Measurements from ENCODE around the gene MYH14.

Gene MYH14

DNA sequence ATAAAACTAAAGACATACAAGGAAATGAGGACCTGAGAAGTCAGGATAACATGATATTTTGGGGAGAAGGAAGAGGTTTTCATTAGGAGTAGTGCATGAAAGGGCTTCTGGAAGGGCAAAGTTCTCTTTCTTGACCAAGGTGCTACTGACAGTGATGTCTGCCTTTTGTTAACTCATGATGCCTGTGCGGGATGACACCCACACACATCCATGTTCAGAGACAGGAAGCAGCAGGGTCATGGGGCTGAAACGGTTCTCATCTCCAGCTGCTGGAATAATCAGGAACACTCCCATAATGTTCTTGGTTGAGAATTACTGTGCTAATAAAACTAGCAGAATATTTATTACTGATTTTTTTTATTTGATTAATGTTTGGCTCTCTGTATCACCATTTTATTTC, 96.6 kb downstream of the MYH14 start:
- no peak for DNase-seq

- no peak for DNase-seq
Observed at GRCh38 chr19:50300814-50301606, 97.6 kb downstream of the MYH14 start.

DNA sequence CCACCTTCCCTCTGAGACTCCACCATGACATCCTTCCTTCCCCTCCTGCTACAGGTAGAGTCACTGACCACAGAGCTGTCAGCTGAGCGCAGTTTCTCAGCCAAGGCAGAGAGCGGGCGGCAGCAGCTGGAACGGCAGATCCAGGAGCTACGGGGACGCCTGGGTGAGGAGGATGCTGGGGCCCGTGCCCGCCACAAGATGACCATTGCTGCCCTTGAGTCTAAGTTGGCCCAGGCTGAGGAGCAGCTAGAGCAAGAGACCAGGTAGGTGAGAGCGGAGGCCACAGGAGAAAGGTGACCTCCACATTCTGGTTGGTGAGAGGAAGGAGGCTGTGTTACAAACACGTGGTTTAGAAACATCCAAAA, 98.2 kb downstream of the MYH14 start:
- no peak for DNase-seq

- no peak for DNase-seq
Observed at GRCh38 chr19:50303558-50303957, 100.1 kb downstream of the MYH14 start.

GRCh38 chr19:50308991-50309390, 105.6 kb downstream of the MYH14 start:
- DNase-seq = no peak

DNA sequence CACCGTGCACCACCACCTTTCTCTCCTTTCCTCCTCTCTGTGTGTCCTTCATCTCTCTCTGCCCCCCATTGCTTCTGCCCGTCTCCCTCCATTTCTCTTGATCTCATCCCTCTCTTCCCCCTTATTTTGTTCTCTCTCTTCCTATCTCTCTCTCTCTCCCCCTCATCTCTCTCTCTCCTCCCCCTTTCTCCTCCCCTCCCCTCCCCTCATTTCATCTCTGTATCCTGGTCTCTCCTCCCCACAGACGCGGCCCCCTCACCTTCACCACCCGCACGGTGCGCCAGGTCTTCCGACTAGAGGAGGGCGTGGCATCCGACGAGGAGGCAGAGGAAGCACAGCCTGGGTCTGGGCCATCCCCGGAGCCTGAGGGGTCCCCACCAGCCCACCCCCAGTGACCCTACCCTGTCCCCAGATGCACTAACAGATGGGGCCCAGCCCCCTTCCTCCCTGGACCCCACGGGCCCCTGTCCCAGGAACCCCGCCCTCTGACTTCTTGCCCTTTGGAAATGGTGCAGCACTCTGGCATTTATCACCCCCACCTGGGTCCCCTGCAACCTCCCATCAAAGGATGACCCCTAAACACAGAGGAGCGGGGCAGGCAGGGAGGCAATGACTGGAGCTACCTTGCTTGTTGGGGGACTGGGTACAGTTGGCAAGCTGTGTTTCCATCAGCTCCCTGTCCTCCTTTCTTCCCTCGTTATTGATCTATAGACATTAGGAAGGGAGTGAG, 106.1 kb downstream of the MYH14 start:
- no peak for DNase-seq

GRCh38 chr19:50310759-50311465, 107.5 kb downstream of the MYH14 start:
- no peak for DNase-seq

DNA sequence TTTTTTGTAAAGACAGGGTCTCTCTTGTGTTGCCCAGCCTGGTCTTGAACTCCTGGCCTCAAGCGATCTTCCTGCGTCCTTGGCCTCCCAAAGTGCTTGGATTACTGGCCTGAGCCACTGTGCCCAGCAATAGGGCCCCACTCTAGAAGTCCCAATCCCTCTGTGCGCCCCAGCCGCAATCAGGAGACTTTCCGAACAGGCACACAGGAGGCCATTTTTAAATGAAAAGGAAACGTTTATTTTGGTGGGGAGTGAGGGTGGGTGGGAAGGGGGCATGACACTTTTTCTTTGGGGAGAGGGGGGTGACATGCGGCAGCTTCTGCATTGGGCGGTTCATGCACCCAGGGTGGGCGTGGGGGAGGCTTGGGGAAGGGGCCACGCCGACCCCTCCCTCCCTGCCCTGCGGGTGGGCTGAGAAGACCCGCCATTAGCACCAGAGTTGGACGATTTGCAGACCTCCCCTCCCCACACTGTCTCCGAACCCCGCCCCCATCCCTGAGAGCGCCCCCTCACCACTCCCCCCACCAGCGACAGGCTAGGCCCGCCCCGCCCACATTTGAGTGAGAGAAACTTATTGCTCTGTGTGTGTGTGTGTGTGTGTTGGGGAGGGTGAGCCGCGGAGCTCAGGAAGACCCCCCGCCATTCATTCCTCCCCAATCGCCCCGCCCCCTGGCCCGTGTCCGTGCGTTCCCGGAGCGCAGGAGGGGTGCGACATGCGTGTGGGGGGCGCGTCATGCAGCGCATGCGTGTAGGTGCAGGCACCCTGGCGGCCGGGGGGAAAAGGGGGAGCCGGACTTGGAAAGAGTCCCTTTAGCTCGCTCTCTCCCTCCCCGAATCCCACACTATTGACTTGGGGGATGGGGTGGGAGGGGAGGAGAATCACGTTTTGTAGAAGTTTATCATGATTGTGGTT, 108.6 kb downstream of the MYH14 start:
- DNase-seq = no peak

DNA sequence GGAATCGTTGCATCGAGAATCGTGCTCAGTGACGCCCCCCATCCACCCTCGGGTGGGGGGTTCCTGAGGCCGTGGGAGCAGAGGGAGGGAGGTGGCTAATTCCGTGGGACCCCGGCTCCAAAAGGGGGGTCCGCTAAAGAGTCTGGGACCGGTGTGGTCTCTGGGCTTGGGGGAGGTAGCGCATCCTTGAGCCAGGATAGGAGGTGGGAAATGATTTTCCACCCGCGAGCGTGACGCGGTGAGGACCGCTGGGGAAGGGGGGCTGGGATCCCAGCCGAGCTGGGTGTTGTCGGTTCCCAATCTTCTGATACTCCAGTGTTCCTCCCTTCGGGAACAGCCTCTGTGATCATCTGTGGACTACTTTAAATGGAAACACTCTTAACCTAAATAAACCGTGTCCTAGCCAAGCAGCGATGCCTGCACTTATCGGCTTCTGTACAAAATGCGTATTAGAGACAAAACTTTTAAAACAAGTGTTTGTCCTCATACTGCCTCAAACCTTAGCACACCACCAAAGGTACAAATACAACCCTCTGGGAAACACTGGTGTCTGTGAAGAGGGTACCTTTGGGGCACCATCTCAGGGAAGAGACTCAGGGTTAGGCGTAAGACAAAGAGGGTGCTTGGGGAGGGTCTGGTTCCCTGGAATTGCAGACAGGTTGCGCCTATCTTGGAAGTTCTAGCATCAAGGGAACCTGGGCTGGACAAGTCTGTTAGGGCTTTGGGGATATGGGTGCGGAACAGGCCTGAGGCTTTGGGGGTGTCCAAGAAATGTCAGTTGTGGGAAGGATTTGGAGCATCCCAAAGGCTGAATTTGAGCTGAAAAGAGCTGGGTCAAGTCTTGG, 109.8 kb downstream of the MYH14 start:
- no peak for DNase-seq

GRCh38 chr19:50313812-50314536, 110.6 kb downstream of the MYH14 start:
- no peak for DNase-seq

DNA sequence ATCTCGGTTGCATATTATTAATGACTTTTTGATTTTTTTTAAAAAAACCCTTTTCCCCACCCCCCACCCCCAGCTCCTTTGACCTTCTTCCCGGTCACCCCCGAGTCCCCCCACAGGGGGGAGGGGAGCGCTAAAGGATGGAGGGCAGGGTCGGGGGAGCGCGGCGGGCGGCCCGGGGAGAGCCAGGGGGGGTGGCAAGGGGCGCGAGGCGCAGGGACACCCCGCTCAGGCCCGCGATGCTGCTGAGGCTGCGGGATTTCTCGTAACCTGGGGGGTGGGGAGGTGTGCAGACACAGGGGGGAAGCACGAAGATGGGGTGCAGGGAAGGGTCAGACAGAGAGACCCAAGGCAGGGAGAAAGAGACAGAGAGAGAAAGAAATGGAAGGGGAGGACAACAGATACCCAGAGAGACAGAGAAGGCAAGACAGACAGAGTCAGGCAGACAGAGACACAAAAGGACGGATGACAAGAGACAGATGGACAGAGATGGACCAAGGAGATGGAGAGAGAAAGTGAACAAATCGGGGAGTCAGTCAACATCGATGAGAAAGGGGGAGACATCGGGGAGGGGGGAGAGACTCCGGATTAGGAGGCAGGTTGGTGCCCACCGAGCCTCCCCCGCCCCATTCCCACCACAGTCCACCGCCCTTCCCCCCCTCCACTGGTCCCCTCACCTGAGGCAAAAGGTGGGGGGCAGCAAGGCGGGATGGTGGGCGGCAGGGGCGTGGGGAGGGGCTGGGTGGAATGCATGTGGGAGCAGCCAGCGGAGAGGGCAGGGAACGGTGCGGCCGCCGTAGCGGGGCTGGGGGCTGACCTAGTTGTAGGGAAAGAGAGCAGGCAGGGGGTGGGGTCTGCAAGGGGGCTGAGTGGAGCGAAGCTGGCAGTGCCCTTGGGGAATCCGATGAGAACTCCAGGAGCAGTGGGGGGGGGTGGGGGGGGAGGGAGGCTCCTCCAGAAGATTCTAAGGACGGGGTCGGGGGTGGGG, 111.6 kb downstream of the MYH14 start:
- no peak for DNase-seq

- DNase-seq = no peak
Observed at GRCh38 chr19:50315773-50316448, 112.5 kb downstream of the MYH14 start.

DNA sequence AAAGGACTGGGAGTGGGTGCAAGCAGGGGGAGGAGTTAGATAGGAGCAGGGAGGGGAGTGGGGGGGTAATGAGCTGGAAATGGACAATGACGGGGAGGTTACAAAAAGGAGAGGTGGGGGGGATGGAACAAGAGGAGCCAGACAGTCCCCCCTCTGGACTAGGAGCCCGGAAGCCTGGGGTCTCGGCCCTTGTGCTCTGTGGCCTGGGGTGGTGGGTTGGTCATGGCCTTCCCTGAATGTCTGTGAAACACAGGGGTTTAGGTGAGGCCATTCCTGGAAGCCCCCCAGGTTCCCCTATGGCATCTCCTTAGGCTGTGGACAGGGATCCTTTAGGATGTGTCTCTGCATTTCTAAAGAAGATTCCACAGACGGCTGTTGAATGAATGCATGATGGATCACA, 113.7 kb downstream of the MYH14 start:
- no peak for DNase-seq

- DNase-seq = no peak
Observed at GRCh38 chr19:50318438-50318837, 115.0 kb downstream of the MYH14 start.

DNA sequence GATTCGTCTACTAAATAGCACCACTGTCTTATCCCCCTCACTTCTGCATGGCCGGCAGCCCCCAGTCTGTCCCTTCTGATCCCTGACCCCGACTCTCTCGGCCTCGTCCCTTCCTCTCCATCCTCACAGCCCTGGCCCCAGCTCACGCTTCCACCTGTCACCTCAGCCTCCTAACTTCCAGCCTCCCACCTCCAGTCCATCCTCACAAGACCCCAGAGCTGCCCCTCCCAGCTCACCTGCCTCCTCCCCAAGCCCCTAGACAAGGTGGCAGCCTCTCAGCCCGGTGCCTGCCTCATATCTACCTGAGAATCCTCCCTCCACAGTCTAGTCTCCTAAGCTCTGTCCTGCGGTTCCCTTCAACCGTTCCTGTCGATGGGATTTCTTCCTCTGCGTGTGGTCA, 115.7 kb downstream of the MYH14 start:
- DNase-seq = no peak

- DNase-seq = no peak
Observed at GRCh38 chr19:50320051-50320450, 116.6 kb downstream of the MYH14 start.

DNA sequence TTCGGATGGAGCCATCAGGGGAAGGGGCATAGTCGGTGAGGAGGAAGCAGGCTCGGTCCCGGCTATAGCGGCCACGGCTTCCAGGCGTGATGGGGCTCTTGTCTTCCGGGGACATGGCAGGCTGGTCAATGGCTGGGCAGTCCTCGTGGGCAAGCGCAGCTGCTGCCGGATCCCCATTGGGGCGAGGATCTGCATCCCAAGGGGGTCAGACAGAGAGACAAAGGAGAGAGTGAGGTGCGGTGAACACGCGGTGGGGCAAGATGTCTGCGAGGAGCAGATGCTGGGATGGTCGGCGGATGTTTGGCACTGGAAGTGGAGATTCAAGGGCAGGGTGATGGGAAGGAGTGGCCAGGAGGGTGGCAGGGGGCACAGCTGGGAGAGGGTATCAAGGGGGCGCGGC, 117.2 kb downstream of the MYH14 start:
- no peak for DNase-seq

DNA sequence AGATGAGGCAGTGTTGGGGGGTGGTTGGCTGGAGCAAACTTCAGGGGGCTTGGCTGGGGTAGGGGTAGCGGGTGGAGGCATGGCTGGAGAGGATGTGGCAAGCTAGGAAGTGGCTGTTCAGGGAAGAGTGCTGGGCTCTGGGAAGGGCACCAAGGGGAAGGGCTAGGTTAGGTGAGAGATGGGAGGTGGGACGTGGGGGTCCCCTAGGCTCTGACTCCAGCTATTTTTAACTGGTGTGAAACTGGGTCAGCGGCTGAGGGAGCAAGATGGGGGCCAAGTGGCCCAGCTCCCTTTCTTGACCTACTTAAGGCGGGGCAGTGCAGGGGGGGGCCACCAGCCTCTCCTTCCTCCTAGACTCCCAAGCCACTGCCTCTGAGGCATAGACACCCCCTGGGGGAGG, 118.4 kb downstream of the MYH14 start:
- DNase-seq = no peak

DNA sequence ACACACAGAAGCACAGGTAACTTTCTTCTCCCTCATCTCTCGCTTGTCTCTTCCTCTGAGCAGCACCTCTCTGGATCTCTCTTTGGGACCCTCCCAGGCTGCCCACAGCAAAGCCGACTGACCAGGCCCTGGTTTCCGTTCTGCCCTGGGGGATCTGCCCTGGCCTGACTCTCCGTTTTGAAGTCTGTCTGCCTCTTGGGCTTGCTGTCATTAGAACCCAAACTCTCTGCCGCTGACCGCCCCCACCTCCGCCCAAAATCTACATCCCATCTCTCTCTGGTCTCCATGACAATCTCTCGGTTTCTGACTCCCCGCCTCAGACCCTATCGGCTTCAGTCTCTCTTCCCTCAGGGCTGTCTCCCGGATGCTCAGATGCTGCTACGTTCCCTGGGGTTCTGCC, 118.8 kb downstream of the MYH14 start:
- DNase-seq = no peak

All from activated CD8-positive, alpha-beta memory T cell treated with anti-CD3 and anti-CD28 coated beads for 24 hours (primary cell).